ENCODE data around the gene HDAC9. TPM values are rescaled to one million over a fixed set of nuclear protein-coding genes. Genes with fewer than 3 reads are reported as not detected.

The HDAC9 gene
- total RNA-seq, 1 experiment from 2014 or later: 7.7 TPM

- no peak overlapping the region for H3K4me3 Mint-ChIP-seq
- peaks cover 3% of the 10 kb centered on the region; the same call in 1 of the 2 replicates for H3K4me1 ChIP-seq (ENCODE audit: insufficient read depth, low read length)
- WGBS (ENCODE audit: extremely low coverage, insufficient read length, low lambda C conversion rate): no CpG with 5 or more reads among the region's 3 CpGs
These were observed 9.4 kb downstream of the HDAC9 start for GRCh38 chr7:18504965-18505364.

More at GRCh38 chr7:18504965-18505364, 9.4 kb downstream of the HDAC9 start:
- Histone ChIP-seq H2BK120ac (ENCODE audit: low read depth, low read length, poor library complexity, severe bottlenecking) (no peak overlapping the region), H4K5ac (ENCODE audit: insufficient read length, low read depth, low read length) (no peak overlapping the region), H3K79me2 (ENCODE audit: insufficient read depth, low read length) (no peaks in the 10 kb centered on the region), H3K4me2 (ENCODE audit: insufficient read depth, insufficient read length, low read length) (no peak overlapping the region), H2BK5ac (ENCODE audit: insufficient read length, low read length) (no peak overlapping the region), H3K18ac (ENCODE audit: insufficient read length, low read depth, low read length) (no peak overlapping the region), H3K9me3 (ENCODE audit: control insufficient read depth, low read depth, low read length) (no peaks in the 10 kb centered on the region), H3K23ac (ENCODE audit: insufficient read length, low read depth, low read length) (no peak overlapping the region), H3K27me3 (ENCODE audit: insufficient read depth, low read length) (no peaks in the 10 kb centered on the region), H3K9ac (ENCODE audit: extremely low read depth, insufficient read length, low read length) (no peak overlapping the region), H2BK20ac (ENCODE audit: low read depth, low read length, poor library complexity, severe bottlenecking) (no peak overlapping the region), H3K56ac (ENCODE audit: insufficient read length, low read depth, low read length) (no peak overlapping the region), H2AFZ (ENCODE audit: low read length) (no peak overlapping the region), H3K27ac (ENCODE audit: insufficient read length, low read depth, low read length) (no peak overlapping the region), H4K91ac (ENCODE audit: insufficient read length, low read depth, low read length) (no peak overlapping the region), H2AK5ac (ENCODE audit: insufficient read length, low read length) (no peak overlapping the region), H2BK12ac (ENCODE audit: insufficient read length, low read depth, low read length) (no peak overlapping the region), H3T11ph (ENCODE audit: low read length) (no peak overlapping the region), H4K20me1 (ENCODE audit: control insufficient read depth, insufficient read depth, insufficient read length) (no peaks in the 10 kb centered on the region), H3K14ac (ENCODE audit: insufficient read depth, low read length) (no peak overlapping the region), H3K79me1 (ENCODE audit: insufficient read depth, low read depth, low read length, poor library complexity, severe bottlenecking) (no peaks in the 10 kb centered on the region), H3K23me2 (ENCODE audit: insufficient read length, low read depth, low read length, poor library complexity, severe bottlenecking) (no peaks in the 10 kb centered on the region), H2BK15ac (ENCODE audit: low read depth, low read length) (no peak overlapping the region), H4K8ac (replicated peaks; ENCODE audit: insufficient read length, low read depth, low read length) (no peak overlapping the region), H3K4ac (ENCODE audit: low read depth, low read length) (no peak overlapping the region)
- Mint-ChIP-seq H3K27me3 (ENCODE audit: low read depth) (no peaks in the 10 kb centered on the region), H3K36me3 (ENCODE audit: insufficient read depth in 1 of 3, low read depth in 3 of 3) (no peaks in the 10 kb centered on the region; a peak in 1 of 7 replicates), H3K4me1 (peaks cover 25 to 30% of the 10 kb centered on the region in 2 experiments), H3K9me3 (no peaks in the 10 kb centered on the region), H3K27ac (no peak overlapping the region; a peak in 1 of 7 replicates)
- TF ChIP-seq CTCF (conservative IDR thresholded peaks at IDR 0.05): no peak
- no peak for DNase-seq

All from H9 (cell line).